HUES48 (cell line): ENCODE results near the gene GALNT8.

Source experiments
- H3K27ac ChIP-seq: one replicate; pipeline ENCODE4 v1.7.0; 2013; ENCODE audit warnings: low read depth, low read length, inconsistent platforms
- H3K27me3 ChIP-seq: 2 replicates; pipeline ENCODE4 v1.6.1; 2013; ENCODE audit warnings: mild to moderate bottlenecking, low read length; ENCODE audit not compliant: control insufficient read depth, insufficient read depth
- H3K36me3 ChIP-seq: 2 replicates; pipeline ENCODE4 v1.6.1; 2013; ENCODE audit warnings: low read length; ENCODE audit not compliant: control insufficient read depth, insufficient read depth
- H3K4me1 ChIP-seq: 2 replicates; pipeline ENCODE4 v1.6.1; 2013; ENCODE audit warnings: mild to moderate bottlenecking, low read length; ENCODE audit not compliant: control insufficient read depth, insufficient read depth
- H3K4me3 ChIP-seq: 2 replicates; pipeline ENCODE4 v1.5.1; 2013; ENCODE audit warnings: mild to moderate bottlenecking, low read depth, low read length
- H3K9ac ChIP-seq: 2 replicates; pipeline ENCODE4 v1.6.1; 2013; ENCODE audit warnings: mild to moderate bottlenecking, low read depth, low read length, moderate library complexity
- H3K9me3 ChIP-seq: 2 replicates; pipeline ENCODE4 v1.6.1; 2013; ENCODE audit warnings: low read length; ENCODE audit not compliant: control insufficient read depth, insufficient read depth

Gene GALNT8

DNA sequence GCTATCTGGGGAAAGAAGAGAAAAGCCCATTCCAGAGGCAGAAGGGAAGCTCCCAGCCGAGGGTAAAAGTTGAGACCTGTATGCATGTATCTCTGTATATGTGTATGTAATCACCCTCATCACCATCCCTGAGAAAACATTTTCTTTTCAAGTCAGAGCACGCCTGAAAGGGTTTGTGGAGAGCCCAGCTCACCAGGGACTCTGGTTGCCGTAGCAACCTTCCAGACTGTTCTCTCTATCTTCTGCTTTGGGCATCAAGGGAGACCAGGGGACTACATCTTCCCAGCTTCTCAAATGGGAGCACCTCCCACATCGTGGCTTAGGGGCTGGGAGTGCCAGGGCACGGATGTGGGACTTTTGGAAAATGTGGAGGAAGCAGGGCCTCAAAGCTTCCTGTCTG, 93.5 kb downstream of the GALNT8 start:
- Histone ChIP-seq H3K9ac (no peak overlapping the region), H3K36me3 (no peaks in the 10 kb centered on the region), H3K27me3 (peaks cover 69% of the 10 kb centered on the region), H3K4me3 (no peak overlapping the region), H3K4me1 (peaks cover 9% of the 10 kb centered on the region; the same call in 1 of the 2 replicates), H3K27ac (no peak overlapping the region), H3K9me3 (no peaks in the 10 kb centered on the region)

GRCh38 chr12:4814485-4814884, 94.3 kb downstream of the GALNT8 start:
- H3K4me3 ChIP-seq, result no peak overlapping the region
- no peaks in the 10 kb centered on the region for H3K9me3 ChIP-seq
- H3K27ac ChIP-seq, result no peak overlapping the region
- no peak overlapping the region for H3K9ac ChIP-seq
- H3K36me3 ChIP-seq, result no peaks in the 10 kb centered on the region
- H3K4me1 ChIP-seq, result peaks cover 9% of the 10 kb centered on the region; the same call in 1 of the 2 replicates
- peaks cover 62% of the 10 kb centered on the region for H3K27me3 ChIP-seq

GRCh38 chr12:4816744-4817525, 96.7 kb downstream of the GALNT8 start:
- Histone ChIP-seq H3K9ac (no peak overlapping the region), H3K4me1 (peaks cover 9% of the 10 kb centered on the region; the same call in 1 of the 2 replicates), H3K27me3 (peaks cover 38% of the 10 kb centered on the region), H3K27ac (no peak overlapping the region), H3K9me3 (no peaks in the 10 kb centered on the region), H3K4me3 (no peak overlapping the region), H3K36me3 (no peaks in the 10 kb centered on the region)

- H3K27ac ChIP-seq, result no peak overlapping the region
- H3K27me3 ChIP-seq, result peaks cover 31% of the 10 kb centered on the region
- no peak overlapping the region for H3K9ac ChIP-seq
- peaks cover 9% of the 10 kb centered on the region; the same call in 1 of the 2 replicates for H3K4me1 ChIP-seq
- H3K4me3 ChIP-seq, result no peak overlapping the region
- H3K9me3 ChIP-seq, result no peaks in the 10 kb centered on the region
- no peaks in the 10 kb centered on the region for H3K36me3 ChIP-seq
Measured at GRCh38 chr12:4817880-4818279, 97.7 kb downstream of the GALNT8 start.

- no peaks in the 10 kb centered on the region for H3K9me3 ChIP-seq
- no peak overlapping the region for H3K4me3 ChIP-seq
- H3K27ac ChIP-seq, result no peak overlapping the region
- peaks cover 28% of the 10 kb centered on the region for H3K27me3 ChIP-seq
- peaks cover 9% of the 10 kb centered on the region; the same call in 1 of the 2 replicates for H3K4me1 ChIP-seq
- no peaks in the 10 kb centered on the region for H3K36me3 ChIP-seq
- H3K9ac ChIP-seq, result no peak overlapping the region
Measured at GRCh38 chr12:4819654-4820053, 99.5 kb downstream of the GALNT8 start.

DNA sequence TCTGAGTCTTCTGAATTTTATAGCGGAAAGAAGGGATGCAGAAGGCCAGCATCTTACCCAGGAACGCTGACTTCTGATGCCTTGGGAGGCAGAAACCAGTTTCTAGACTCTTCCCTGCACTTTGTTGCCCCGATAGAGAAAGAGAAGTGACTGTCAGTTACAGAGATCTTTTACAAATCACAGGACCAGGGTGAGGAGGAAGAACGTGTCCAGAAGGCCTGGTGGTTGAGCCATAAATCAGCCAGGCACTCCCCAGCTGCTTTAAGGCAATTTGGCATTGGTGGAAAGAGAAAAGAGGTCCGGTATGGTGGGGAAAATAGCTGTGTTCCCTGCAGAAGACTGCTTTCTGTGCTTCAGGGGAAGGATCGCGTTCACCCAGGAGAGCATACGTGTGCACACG, 100.8 kb downstream of the GALNT8 start:
- no peak overlapping the region for H3K27ac ChIP-seq
- H3K36me3 ChIP-seq, result no peaks in the 10 kb centered on the region
- H3K9ac ChIP-seq, result no peak overlapping the region
- H3K4me3 ChIP-seq, result no peak overlapping the region
- H3K4me1 ChIP-seq, result peaks cover 9% of the 10 kb centered on the region; the same call in 1 of the 2 replicates
- peaks cover 20% of the 10 kb centered on the region for H3K27me3 ChIP-seq
- no peaks in the 10 kb centered on the region for H3K9me3 ChIP-seq
